ENCODE data around the gene PLA2G15.

GRCh38 chr16:68219725-68220351 lies 25.3 kb upstream of the PLA2G15 start:
- TF ChIP-seq POLR2A (IDR thresholded peaks at IDR 0.05) = no peak
- TF ChIP-seq CTCF (IDR thresholded peaks at IDR 0.05) = no peak

Data from adrenal gland (tissue), 5 donors.